HepG2 (cell line): ENCODE measurements around the gene STEAP3. TPM values are rescaled to one million over a fixed set of nuclear protein-coding genes. Genes with fewer than 3 reads are reported as not detected.
A peak's percentile ranks its signal among the peaks of the same experiment; 100 is the strongest.

Experiments
- AGO1 ChIP-seq: fragments of 200-400 bp; formaldehyde crosslinking; IDR thresholded peaks from 2 replicates; pipeline ENCODE4 v1.6.1; 2017; ENCODE audit warnings: mild to moderate bottlenecking, low read depth, low read length, moderate library complexity; ENCODE audit not compliant: poor library complexity, severe bottlenecking
- BORCS8-MEF2B ChIP-seq: sonication (generic); formaldehyde crosslinking; IDR thresholded peaks from 2 replicates; pipeline ENCODE4 v1.8.0; 2022; ENCODE audit warnings: mild to moderate bottlenecking, missing genetic modification reagents
- BRCA1 ChIP-seq: sonication (generic); formaldehyde crosslinking; IDR thresholded peaks from 2 replicates; pipeline ENCODE4 v1.4.0; 2020; ENCODE audit warnings: missing genetic modification reagents
- FOXA3 ChIP-seq: IDR thresholded peaks from 2 replicates; pipeline ENCODE4 v1.6.1; 2016; ENCODE audit warnings: missing genetic modification reagents, missing compliant biosample characterization
- NR2F1 ChIP-seq, 2 experiments: fragments of 450-650 bp in 1 of 2; formaldehyde crosslinking in 1 of 2; IDR thresholded peaks; 2 replicates each; pipeline versions ENCODE4 v1.5.0 to v1.6.1; 2016 to 2020; ENCODE audit warnings: mild to moderate bottlenecking in 1 of 2, missing compliant biosample characterization in 1 of 2, missing genetic modification reagents in 1 of 2, moderate library complexity in 1 of 2
- REL ChIP-seq: sonication (generic); formaldehyde crosslinking; conservative IDR thresholded peaks from 2 replicates; pipeline ENCODE4 v1.8.0; 2022; ENCODE audit warnings: mild to moderate bottlenecking, missing genetic modification reagents, moderate library complexity
- SIX1 ChIP-seq: sonication (generic); formaldehyde crosslinking; IDR thresholded peaks from 2 replicates; pipeline ENCODE4 v1.4.0; 2020; ENCODE audit warnings: missing genetic modification reagents, borderline replicate concordance
- U2AF2 ChIP-seq: fragments of 200-400 bp; formaldehyde crosslinking; IDR thresholded peaks from 2 replicates; pipeline ENCODE4 v1.6.1; 2017; ENCODE audit warnings: low read depth, mild to moderate bottlenecking, low read length
- ZBTB44 ChIP-seq: sonication (generic); formaldehyde crosslinking; IDR thresholded peaks from 2 replicates; pipeline ENCODE4 v1.4.0; 2020; ENCODE audit warnings: missing genetic modification reagents
- ZFP36 ChIP-seq: fragments of 150-350 bp; IDR thresholded peaks from 2 replicates; pipeline ENCODE4 v1.6.1; 2018; ENCODE audit warnings: borderline replicate concordance, low read length, low read depth; ENCODE audit not compliant: partially characterized antibody
- ZNF101 ChIP-seq: sonication (generic); formaldehyde crosslinking; IDR thresholded peaks from 2 replicates; pipeline ENCODE4 v1.4.0; 2020; ENCODE audit warnings: mild to moderate bottlenecking, low read depth, missing genetic modification reagents, borderline replicate concordance
- ZNF224 ChIP-seq: sonication (generic); formaldehyde crosslinking; IDR thresholded peaks from 2 replicates; pipeline ENCODE4 v1.5.0; 2020; ENCODE audit warnings: mild to moderate bottlenecking, missing genetic modification reagents
- ZNF549 ChIP-seq: sonication (generic); formaldehyde crosslinking; IDR thresholded peaks from 2 replicates; pipeline ENCODE4 v1.5.0; 2020; ENCODE audit warnings: missing genetic modification reagents
- ZNF563 ChIP-seq: sonication (generic); formaldehyde crosslinking; IDR thresholded peaks from 2 replicates; pipeline ENCODE4 v1.8.0; 2022; ENCODE audit warnings: mild to moderate bottlenecking, moderate library complexity, missing genetic modification reagents
- ZSCAN25 ChIP-seq: sonication (generic); formaldehyde crosslinking; IDR thresholded peaks from 2 replicates; pipeline ENCODE4 v1.8.0; 2022; ENCODE audit warnings: mild to moderate bottlenecking, missing genetic modification reagents
- ZSCAN30 ChIP-seq: sonication (generic); formaldehyde crosslinking; IDR thresholded peaks from 2 replicates; pipeline ENCODE4 v1.5.0; 2020; ENCODE audit warnings: mild to moderate bottlenecking, missing genetic modification reagents
- polyA plus RNA-seq, 8 experiments: library from polyadenylated mRNA; depleted of rRNA in 3 of 8; stranded (reverse) in 7 of 8; unstranded in 1 of 8; fragments of >200 nt; fragmentation: Illumina TruSeq in 4 of 8; extraction: Trizol in 4 of 8; gene quantifications; 2 replicates each; pipeline versions ENCODE4 v1.2.1 to v1.2.3, GENCODE V29; 2011 to 2016; ENCODE audit warnings: low read depth in 4 of 8, missing spikeins in 1 of 8, mixed read lengths in 1 of 8; ENCODE audit not compliant: insufficient read depth in 1 of 8
- total RNA-seq, 5 experiments: library from RNA; depleted of rRNA; stranded (reverse); fragments of >200 nt; fragmentation: Illumina TruSeq; extraction: Trizol; gene quantifications; 2 replicates each; pipeline ENCODE4 v1.2.3, GENCODE V29; 2016; ENCODE audit warnings: low read depth in 1 of 5
- TF ChIP-seq, protein P1 (sequence below): fragments of 450-650 bp; IDR thresholded peaks from 2 replicates; pipeline ENCODE4 v1.6.1; 2017
- TF ChIP-seq, protein P2 (sequence below): sonication (generic); formaldehyde crosslinking; IDR thresholded peaks from 2 replicates; pipeline ENCODE4 v1.4.0; 2020; ENCODE audit warnings: missing genetic modification reagents, borderline replicate concordance
- TF ChIP-seq, protein P3 (sequence below): sonication (generic); formaldehyde crosslinking; IDR thresholded peaks from 2 replicates; pipeline ENCODE4 v1.4.0; 2020; ENCODE audit warnings: mild to moderate bottlenecking, missing genetic modification reagents
- TF ChIP-seq, protein P4 (sequence below): sonication (generic); formaldehyde crosslinking; IDR thresholded peaks from 2 replicates; pipeline ENCODE4 v1.8.0; 2022; ENCODE audit warnings: missing genetic modification reagents, mild to moderate bottlenecking, borderline replicate concordance

STEAP3 gene
- total and polyA plus RNA-seq, 2 of the 13 experiments (the other 11 are each of a cell fraction or from before 2014, with no cell fraction given): 7.3 to 21.1 TPM

GRCh38 chr2:119223521-119224390 lies at the start of gene STEAP3 (continued):
- TF ChIP-seq AGO1 (no peak), ZBTB44 (no peak), ZNF563 (CRISPR knock-in tag) (peak; percentile 72; the same call in 1 of the 2 replicates), BRCA1 (CRISPR knock-in tag) (0 out of 2 replicates have a peak, but pooled peaks have one; percentile 23), ZNF101 (0 out of 2 replicates have a peak, but pooled peaks have one; percentile 55), BORCS8-MEF2B (CRISPR knock-in tag) (peak; percentile 26; the same call in 1 of the 2 replicates), ZSCAN30 (CRISPR knock-in tag) (no peak), ZSCAN25 (CRISPR knock-in tag) (peak; percentile 67), FOXA3 (no peak), REL (CRISPR knock-in tag) (peak; percentile 87), U2AF2 (no peak), ZNF224 (CRISPR knock-in tag) (no peak), ZFP36 (no peak), NR2F1 (CRISPR knock-in tag; IDR thresholded peaks at IDR 0.05) (no peak), SIX1 (CRISPR knock-in tag) (no peak), ZNF549 (CRISPR knock-in tag) (no peak)
- TF ChIP-seq, protein P1, sequence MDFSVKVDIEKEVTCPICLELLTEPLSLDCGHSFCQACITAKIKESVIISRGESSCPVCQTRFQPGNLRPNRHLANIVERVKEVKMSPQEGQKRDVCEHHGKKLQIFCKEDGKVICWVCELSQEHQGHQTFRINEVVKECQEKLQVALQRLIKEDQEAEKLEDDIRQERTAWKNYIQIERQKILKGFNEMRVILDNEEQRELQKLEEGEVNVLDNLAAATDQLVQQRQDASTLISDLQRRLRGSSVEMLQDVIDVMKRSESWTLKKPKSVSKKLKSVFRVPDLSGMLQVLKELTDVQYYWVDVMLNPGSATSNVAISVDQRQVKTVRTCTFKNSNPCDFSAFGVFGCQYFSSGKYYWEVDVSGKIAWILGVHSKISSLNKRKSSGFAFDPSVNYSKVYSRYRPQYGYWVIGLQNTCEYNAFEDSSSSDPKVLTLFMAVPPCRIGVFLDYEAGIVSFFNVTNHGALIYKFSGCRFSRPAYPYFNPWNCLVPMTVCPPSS: no peak
- TF ChIP-seq, protein P2, sequence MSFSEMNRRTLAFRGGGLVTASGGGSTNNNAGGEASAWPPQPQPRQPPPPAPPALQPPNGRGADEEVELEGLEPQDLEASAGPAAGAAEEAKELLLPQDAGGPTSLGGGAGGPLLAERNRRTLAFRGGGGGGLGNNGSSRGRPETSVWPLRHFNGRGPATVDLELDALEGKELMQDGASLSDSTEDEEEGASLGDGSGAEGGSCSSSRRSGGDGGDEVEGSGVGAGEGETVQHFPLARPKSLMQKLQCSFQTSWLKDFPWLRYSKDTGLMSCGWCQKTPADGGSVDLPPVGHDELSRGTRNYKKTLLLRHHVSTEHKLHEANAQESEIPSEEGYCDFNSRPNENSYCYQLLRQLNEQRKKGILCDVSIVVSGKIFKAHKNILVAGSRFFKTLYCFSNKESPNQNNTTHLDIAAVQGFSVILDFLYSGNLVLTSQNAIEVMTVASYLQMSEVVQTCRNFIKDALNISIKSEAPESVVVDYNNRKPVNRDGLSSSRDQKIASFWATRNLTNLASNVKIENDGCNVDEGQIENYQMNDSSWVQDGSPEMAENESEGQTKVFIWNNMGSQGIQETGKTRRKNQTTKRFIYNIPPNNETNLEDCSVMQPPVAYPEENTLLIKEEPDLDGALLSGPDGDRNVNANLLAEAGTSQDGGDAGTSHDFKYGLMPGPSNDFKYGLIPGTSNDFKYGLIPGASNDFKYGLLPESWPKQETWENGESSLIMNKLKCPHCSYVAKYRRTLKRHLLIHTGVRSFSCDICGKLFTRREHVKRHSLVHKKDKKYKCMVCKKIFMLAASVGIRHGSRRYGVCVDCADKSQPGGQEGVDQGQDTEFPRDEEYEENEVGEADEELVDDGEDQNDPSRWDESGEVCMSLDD (CRISPR knock-in tag): peak; percentile 52
- TF ChIP-seq, protein P3, sequence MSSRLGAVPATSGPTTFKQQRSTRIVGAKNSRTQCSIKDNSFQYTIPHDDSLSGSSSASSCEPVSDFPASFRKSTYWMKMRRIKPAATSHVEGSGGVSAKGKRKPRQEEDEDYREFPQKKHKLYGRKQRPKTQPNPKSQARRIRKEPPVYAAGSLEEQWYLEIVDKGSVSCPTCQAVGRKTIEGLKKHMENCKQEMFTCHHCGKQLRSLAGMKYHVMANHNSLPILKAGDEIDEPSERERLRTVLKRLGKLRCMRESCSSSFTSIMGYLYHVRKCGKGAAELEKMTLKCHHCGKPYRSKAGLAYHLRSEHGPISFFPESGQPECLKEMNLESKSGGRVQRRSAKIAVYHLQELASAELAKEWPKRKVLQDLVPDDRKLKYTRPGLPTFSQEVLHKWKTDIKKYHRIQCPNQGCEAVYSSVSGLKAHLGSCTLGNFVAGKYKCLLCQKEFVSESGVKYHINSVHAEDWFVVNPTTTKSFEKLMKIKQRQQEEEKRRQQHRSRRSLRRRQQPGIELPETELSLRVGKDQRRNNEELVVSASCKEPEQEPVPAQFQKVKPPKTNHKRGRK (CRISPR knock-in tag): no peak
- TF ChIP-seq, protein P4, sequence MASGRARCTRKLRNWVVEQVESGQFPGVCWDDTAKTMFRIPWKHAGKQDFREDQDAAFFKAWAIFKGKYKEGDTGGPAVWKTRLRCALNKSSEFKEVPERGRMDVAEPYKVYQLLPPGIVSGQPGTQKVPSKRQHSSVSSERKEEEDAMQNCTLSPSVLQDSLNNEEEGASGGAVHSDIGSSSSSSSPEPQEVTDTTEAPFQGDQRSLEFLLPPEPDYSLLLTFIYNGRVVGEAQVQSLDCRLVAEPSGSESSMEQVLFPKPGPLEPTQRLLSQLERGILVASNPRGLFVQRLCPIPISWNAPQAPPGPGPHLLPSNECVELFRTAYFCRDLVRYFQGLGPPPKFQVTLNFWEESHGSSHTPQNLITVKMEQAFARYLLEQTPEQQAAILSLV (CRISPR knock-in tag): peak; percentile 62; the same call in 1 of the 2 replicates
